Measurements from ENCODE around the gene DPH1.

Gene DPH1

GRCh38 chr17:2062571-2063183 is 32.7 kb downstream of the DPH1 start:
- DNase-seq (ENCODE audit: low read depth) = no peak

- no peak for DNase-seq (ENCODE audit: low read depth)
Measured at GRCh38 chr17:2063261-2064146, 33.6 kb downstream of the DPH1 start.

GRCh38 chr17:2064147-2064489 is 34.2 kb downstream of the DPH1 start:
- DNase-seq (ENCODE audit: low read depth) = no peak

- DNase-seq (ENCODE audit: low read depth) = no peak
Measured at GRCh38 chr17:2064520-2064971, 34.6 kb downstream of the DPH1 start.

- DNase-seq (ENCODE audit: low read depth) = no peak
Measured at GRCh38 chr17:2064980-2065785, 35.2 kb downstream of the DPH1 start.

- DNase-seq (ENCODE audit: low read depth) = no peak
Measured at GRCh38 chr17:2065949-2066400, 36.0 kb downstream of the DPH1 start.

GRCh38 chr17:2067048-2067561 is 37.2 kb downstream of the DPH1 start:
- no peak for DNase-seq (ENCODE audit: low read depth)

- no peak for DNase-seq (ENCODE audit: low read depth)
Measured at GRCh38 chr17:2067608-2068024, 37.7 kb downstream of the DPH1 start.

GRCh38 chr17:2068031-2068518 is 38.1 kb downstream of the DPH1 start:
- DNase-seq (ENCODE audit: low read depth) = no peak

GRCh38 chr17:2068519-2069051 is 38.6 kb downstream of the DPH1 start:
- DNase-seq (ENCODE audit: low read depth) = no peak

- no peak for DNase-seq (ENCODE audit: low read depth)
Measured at GRCh38 chr17:2070241-2071023, 40.5 kb downstream of the DPH1 start.

- DNase-seq (ENCODE audit: low read depth) = no peak
Measured at GRCh38 chr17:2071024-2071385, 41.1 kb downstream of the DPH1 start.

- DNase-seq (ENCODE audit: low read depth) = no peak
Measured at GRCh38 chr17:2071455-2072281, 41.7 kb downstream of the DPH1 start.

- DNase-seq (ENCODE audit: low read depth) = no peak
Measured at GRCh38 chr17:2074919-2075318, 45.0 kb downstream of the DPH1 start.

GRCh38 chr17:2075336-2076086 is 45.6 kb downstream of the DPH1 start:
- no peak for DNase-seq (ENCODE audit: low read depth)

GRCh38 chr17:2076087-2076984 is 46.4 kb downstream of the DPH1 start:
- no peak for DNase-seq (ENCODE audit: low read depth)

- no peak for DNase-seq (ENCODE audit: low read depth)
Measured at GRCh38 chr17:2077040-2077439, 47.1 kb downstream of the DPH1 start.

GRCh38 chr17:2081564-2081963 is 51.6 kb downstream of the DPH1 start:
- no peak for DNase-seq (ENCODE audit: low read depth)
